CD14-positive monocyte (primary cell): ENCODE data around the gene MAD2L1. TPM values are rescaled to one million over a fixed set of nuclear protein-coding genes. Genes with fewer than 3 reads are reported as not detected.

Experiments
- DNase-seq, 3 donors: peaks; one replicate each; pipeline ENCODE4 v3.0.0-alpha.2; 2011 to 2022
- H2AFZ ChIP-seq: 2 replicates; pipeline ENCODE4 v1.6.0; 2012; ENCODE audit warnings: mild to moderate bottlenecking, low read depth, low read length, inconsistent platforms; ENCODE audit not compliant: insufficient read depth, poor library complexity, severe bottlenecking
- H3K27ac ChIP-seq, 2 donors: 1 replicate in 1 of 2; 2 replicates in 1 of 2; pipeline ENCODE4 v1.5.1; 2012 to 2013; ENCODE audit warnings: low read length in 2 of 2, control low read depth in 1 of 2, inconsistent platforms in 1 of 2, low read depth in 1 of 2, mild to moderate bottlenecking in 1 of 2
- H3K27me3 ChIP-seq, 2 donors: one replicate each; pipeline versions ENCODE4 v1.6.0 to v1.6.1; 2011 to 2013; ENCODE audit warnings: low read length in 2 of 2; ENCODE audit not compliant: control insufficient read depth in 2 of 2, insufficient read depth in 2 of 2
- H3K36me3 ChIP-seq, 2 donors: replicated peaks in 1 of 2; 1 replicate in 1 of 2; 2 replicates in 1 of 2; pipeline versions ENCODE4 v1.5.1 to v1.6.1; 2012 to 2013; ENCODE audit warnings: low read length in 2 of 2, control low read depth in 1 of 2, inconsistent platforms in 1 of 2, mild to moderate bottlenecking in 1 of 2; ENCODE audit not compliant: insufficient read depth in 2 of 2, control insufficient read depth in 1 of 2
- H3K4me1 ChIP-seq, 2 donors: 1 replicate in 1 of 2; 2 replicates in 1 of 2; pipeline versions ENCODE4 v1.5.1 to v1.6.1; 2012 to 2013; ENCODE audit warnings: low read length in 2 of 2, control low read depth in 1 of 2, inconsistent platforms in 1 of 2, mild to moderate bottlenecking in 1 of 2, moderate library complexity in 1 of 2; ENCODE audit not compliant: insufficient read depth in 2 of 2, control insufficient read depth in 1 of 2
- H3K4me2 ChIP-seq: replicated peaks from 2 replicates; pipeline ENCODE3; 2012; ENCODE audit warnings: low read length, moderate library complexity, mild to moderate bottlenecking; ENCODE audit not compliant: poor library complexity, severe bottlenecking; ENCODE audit errors: extremely low read depth
- H3K4me3 ChIP-seq, 3 experiments: fragments of 200-600 bp in 1 of 3; sonication (generic) in 1 of 3; replicated peaks in 1 of 3; 1 replicate in 2 of 3; 2 replicates in 1 of 3; pipeline ENCODE4 v1.5.1; 2011 to 2013; ENCODE audit warnings: low read length in 3 of 3, mild to moderate bottlenecking in 3 of 3, control low read depth in 2 of 3, low read depth in 2 of 3, inconsistent platforms in 1 of 3, moderate library complexity in 1 of 3
- H3K79me2 ChIP-seq: 2 replicates; pipeline ENCODE4 v1.6.0; 2012; ENCODE audit warnings: mild to moderate bottlenecking, control low read depth, inconsistent platforms, low read length, moderate library complexity; ENCODE audit not compliant: insufficient read depth
- H3K9ac ChIP-seq: 2 replicates; pipeline ENCODE4 v1.6.0; 2017; ENCODE audit warnings: low read length, mild to moderate bottlenecking; ENCODE audit not compliant: insufficient read depth, poor library complexity, severe bottlenecking
- H3K9me3 ChIP-seq, 2 donors: replicated peaks in 1 of 2; 1 replicate in 1 of 2; 2 replicates in 1 of 2; pipeline versions ENCODE4 v1.5.1 to v1.6.1; 2012 to 2013; ENCODE audit warnings: low read length in 2 of 2, control low read depth in 1 of 2; ENCODE audit not compliant: control insufficient read depth in 1 of 2, insufficient read depth in 1 of 2
- H4K20me1 ChIP-seq: 2 replicates; pipeline ENCODE4 v1.6.0; 2012; ENCODE audit warnings: mild to moderate bottlenecking, low read length, control low read depth, moderate library complexity; ENCODE audit not compliant: insufficient read depth
- H3K27ac Mint-ChIP-seq, 7 donors: one replicate each; pipeline ENCODE4 v1.8.0; 2020; ENCODE audit warnings: mild to moderate bottlenecking in 7 of 7, mixed read lengths in 7 of 7, moderate library complexity in 6 of 7, inconsistent platforms in 2 of 7
- H3K27me3 Mint-ChIP-seq, 3 donors: one replicate each; pipeline ENCODE4 v1.8.0; 2021 to 2022; ENCODE audit warnings: low read depth in 3 of 3, mild to moderate bottlenecking in 3 of 3, mixed read lengths in 3 of 3, moderate library complexity in 3 of 3, inconsistent platforms in 1 of 3
- H3K36me3 Mint-ChIP-seq, 2 donors: one replicate each; pipeline ENCODE4 v1.8.0; 2020; ENCODE audit warnings: mixed read lengths in 2 of 2, inconsistent platforms in 1 of 2, mild to moderate bottlenecking in 1 of 2
- H3K4me1 Mint-ChIP-seq: one replicate; pipeline ENCODE4 v1.8.0; 2020; ENCODE audit warnings: mild to moderate bottlenecking, mixed read lengths
- H3K4me3 Mint-ChIP-seq, 2 donors: one replicate each; pipeline ENCODE4 v1.8.0; 2020; ENCODE audit warnings: mild to moderate bottlenecking in 2 of 2, mixed read lengths in 2 of 2, moderate library complexity in 1 of 2
- H3K9me3 Mint-ChIP-seq, 7 donors: one replicate each; pipeline ENCODE4 v1.8.0; 2020 to 2022; ENCODE audit warnings: mixed read lengths in 7 of 7, mild to moderate bottlenecking in 6 of 7, moderate library complexity in 6 of 7, inconsistent platforms in 2 of 7
- WGBS: methylation state at CpG from one replicate; pipeline ENCODE4 v1.1.5; 2013; ENCODE audit warnings: missing lambda C conversion rate; ENCODE audit not compliant: insufficient coverage; 5-methylcytosine and 5-hydroxymethylcytosine counted together
- intact Hi-C, 2 donors: fragments of 100-400 bp; cut with micrococcal nuclease; formaldehyde crosslinking; loops; one replicate each; pipeline versions ENCODE4 v1.15.0 to v1.15.1; 2023
- polyA plus RNA-seq, 3 donors: library from polyadenylated mRNA; depleted of rRNA in 1 of 3; unstranded in 2 of 3; stranded (reverse) in 1 of 3; fragments of 300-500 nt in 2 of 3; fragments of >200 nt in 1 of 3; fragmentation: Illumina TruSeq in 2 of 3; gene quantifications; 1 replicate in 2 of 3; 2 replicates in 1 of 3; pipeline ENCODE4 v1.2.3, GENCODE V29; 2012 to 2021
- TF ChIP-seq, protein P1 (sequence below): fragments of 200-600 bp; IDR thresholded peaks from one replicate; pipeline ENCODE4 v1.8.0; 2022; ENCODE audit warnings: antibody characterized with exemption, mild to moderate bottlenecking

Gene MAD2L1
- polyA plus RNA-seq, 3 donors: 0.16 to 0.82 (median 0.67) TPM

DNA sequence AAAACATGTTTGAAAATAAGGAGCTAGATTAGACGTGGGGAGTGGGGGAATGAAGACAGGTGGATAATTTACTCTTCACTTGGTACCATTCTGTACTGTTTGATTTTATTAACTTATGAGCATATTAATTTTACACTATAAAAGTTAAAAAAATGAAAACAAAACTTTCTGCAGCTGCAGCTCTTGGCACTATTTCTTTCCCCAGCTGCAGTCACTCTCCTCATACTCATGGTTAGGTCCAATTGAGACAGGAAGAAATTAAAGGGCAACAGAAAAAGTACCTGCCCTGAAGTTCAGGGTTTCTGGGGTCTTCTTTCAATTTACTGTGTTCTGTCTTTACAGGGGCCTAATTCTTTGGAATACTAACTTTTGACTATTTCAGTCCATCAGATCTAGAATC, 15.4 kb downstream of the MAD2L1 start:
- intact Hi-C loops: no loop called here
- H3K27ac Mint-ChIP-seq: no peak overlapping the region
- no peaks in the 10 kb centered on the region for H3K36me3 ChIP-seq
- no peak overlapping the region for H3K27ac ChIP-seq
- peaks cover 25% of the 10 kb centered on the region for H3K4me1 Mint-ChIP-seq
- no peak overlapping the region for H3K4me3 ChIP-seq
- H3K9me3 Mint-ChIP-seq: no peaks in the 10 kb centered on the region
- H3K27me3 Mint-ChIP-seq: peaks cover 2 to 3% (median 2%) of the 10 kb centered on the region in 3 donors
- peaks cover 20 to 21% of the 10 kb centered on the region in 2 donors for H3K4me1 ChIP-seq
- no peaks in the 10 kb centered on the region for H3K79me2 ChIP-seq
- H3K36me3 Mint-ChIP-seq: no peaks in the 10 kb centered on the region
- no peaks in the 10 kb centered on the region for H4K20me1 ChIP-seq
- DNase-seq: no peak
- no peaks in the 10 kb centered on the region for H3K9me3 ChIP-seq
- no peak overlapping the region for H2AFZ ChIP-seq
- H3K4me3 Mint-ChIP-seq: no peak overlapping the region
- H3K4me2 ChIP-seq: no peak overlapping the region
- no CpG with 5 or more reads among the region's 1 CpG for WGBS
- no peaks in the 10 kb centered on the region for H3K27me3 ChIP-seq
- H3K9ac ChIP-seq: no peak overlapping the region
- TF ChIP-seq, protein P1, sequence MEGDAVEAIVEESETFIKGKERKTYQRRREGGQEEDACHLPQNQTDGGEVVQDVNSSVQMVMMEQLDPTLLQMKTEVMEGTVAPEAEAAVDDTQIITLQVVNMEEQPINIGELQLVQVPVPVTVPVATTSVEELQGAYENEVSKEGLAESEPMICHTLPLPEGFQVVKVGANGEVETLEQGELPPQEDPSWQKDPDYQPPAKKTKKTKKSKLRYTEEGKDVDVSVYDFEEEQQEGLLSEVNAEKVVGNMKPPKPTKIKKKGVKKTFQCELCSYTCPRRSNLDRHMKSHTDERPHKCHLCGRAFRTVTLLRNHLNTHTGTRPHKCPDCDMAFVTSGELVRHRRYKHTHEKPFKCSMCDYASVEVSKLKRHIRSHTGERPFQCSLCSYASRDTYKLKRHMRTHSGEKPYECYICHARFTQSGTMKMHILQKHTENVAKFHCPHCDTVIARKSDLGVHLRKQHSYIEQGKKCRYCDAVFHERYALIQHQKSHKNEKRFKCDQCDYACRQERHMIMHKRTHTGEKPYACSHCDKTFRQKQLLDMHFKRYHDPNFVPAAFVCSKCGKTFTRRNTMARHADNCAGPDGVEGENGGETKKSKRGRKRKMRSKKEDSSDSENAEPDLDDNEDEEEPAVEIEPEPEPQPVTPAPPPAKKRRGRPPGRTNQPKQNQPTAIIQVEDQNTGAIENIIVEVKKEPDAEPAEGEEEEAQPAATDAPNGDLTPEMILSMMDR: no peak

GRCh38 chr4:120049732-120050494, 16.7 kb downstream of the MAD2L1 start:
- peak overlapping the region; percentile 65 for H3K4me2 ChIP-seq
- H3K4me3 ChIP-seq: peak overlapping the region in 2 of 3 experiments; percentile 35 to 52
- H3K36me3 ChIP-seq: no peaks in the 10 kb centered on the region
- H3K36me3 Mint-ChIP-seq: no peaks in the 10 kb centered on the region
- peak overlapping the region; percentile 50 for H2AFZ ChIP-seq
- no peak overlapping the region for H3K27ac ChIP-seq
- H3K4me1 Mint-ChIP-seq: peaks cover 25% of the 10 kb centered on the region
- no peak overlapping the region for H3K27ac Mint-ChIP-seq
- TF ChIP-seq, protein P1: peak; percentile 84
- no peaks in the 10 kb centered on the region for H3K27me3 ChIP-seq
- H3K9me3 Mint-ChIP-seq: no peaks in the 10 kb centered on the region
- peaks cover 20 to 21% of the 10 kb centered on the region in 2 donors for H3K4me1 ChIP-seq
- intact Hi-C loops: no loop called here
- 46% methylated on average over 9 of the region's 11 CpGs for WGBS
- H3K9ac ChIP-seq: no peak overlapping the region
- DNase-seq: peak; percentile 74 to 85 (median 79)
- H3K4me3 Mint-ChIP-seq: peak overlapping the region; percentile 64 to 72
- no peaks in the 10 kb centered on the region for H4K20me1 ChIP-seq
- H3K79me2 ChIP-seq: no peaks in the 10 kb centered on the region
- H3K27me3 Mint-ChIP-seq: peaks cover 0 to 3% (median 2%) of the 10 kb centered on the region in 3 donors
- no peaks in the 10 kb centered on the region for H3K9me3 ChIP-seq
